K562 (cell line): ENCODE measurements around the gene NDUFV2. TPM values are rescaled to one million over a fixed set of nuclear protein-coding genes. Genes with fewer than 3 reads are reported as not detected.

ENCODE experiments used
- BCOR ChIP-seq: fragments of 450-650 bp; IDR thresholded peaks from 2 replicates; pipeline ENCODE4 v1.6.1; 2016
- BDP1 ChIP-seq: IDR thresholded peaks from 3 replicates; pipeline ENCODE4 v1.6.1; 2011; ENCODE audit not compliant: insufficient read length, insufficient read depth
- BMI1 ChIP-seq: fragments of 150-350 bp; IDR thresholded peaks from 2 replicates; pipeline ENCODE4 v1.6.1; 2014; ENCODE audit warnings: low read length
- CBX3 ChIP-seq, 2 experiments: IDR thresholded peaks; 1 replicate in 1 of 2; 2 replicates in 1 of 2; pipeline ENCODE4 v1.6.1; 2012; ENCODE audit warnings: inconsistent platforms in 2 of 2, low read length in 2 of 2, borderline replicate concordance in 1 of 2, control low read depth in 1 of 2
- GATAD2A ChIP-seq: fragments of 450-650 bp; IDR thresholded peaks from 2 replicates; pipeline ENCODE4 v1.6.1; 2017
- GTF2A2 ChIP-seq: IDR thresholded peaks from 2 replicates; pipeline ENCODE4 v1.6.1; 2016; ENCODE audit warnings: mild to moderate bottlenecking, missing genetic modification characterization, missing compliant biosample characterization
- KAT2B ChIP-seq: IDR thresholded peaks from one replicate; pipeline ENCODE4 v1.6.1; 2012; ENCODE audit warnings: low read depth, mild to moderate bottlenecking, control low read depth, inconsistent platforms, low read length, moderate library complexity
- PCBP2 ChIP-seq: fragments of 200-400 bp; formaldehyde crosslinking; IDR thresholded peaks from 2 replicates; pipeline ENCODE4 v1.6.1; 2018; ENCODE audit warnings: low read length, low read depth, mild to moderate bottlenecking, moderate library complexity; ENCODE audit not compliant: poor library complexity, severe bottlenecking
- POLR2B ChIP-seq: fragments of 450-650 bp; IDR thresholded peaks from 2 replicates; pipeline ENCODE4 v1.6.1; 2018; ENCODE audit warnings: low read depth; ENCODE audit not compliant: partially characterized antibody
- SPI1 ChIP-seq: IDR thresholded peaks from 2 replicates; pipeline ENCODE4 v1.6.1; 2011; ENCODE audit warnings: low read depth, low read length, control low read depth, borderline replicate concordance
- TCF3 ChIP-seq: sonication (generic); formaldehyde crosslinking; IDR thresholded peaks from 2 replicates; pipeline ENCODE4 v1.4.0; 2020; ENCODE audit warnings: mild to moderate bottlenecking, missing genetic modification reagents
- XRCC5 ChIP-seq: fragments of 200-400 bp; formaldehyde crosslinking; IDR thresholded peaks from 2 replicates; pipeline ENCODE4 v1.6.1; 2017; ENCODE audit warnings: low read depth, mild to moderate bottlenecking, low read length
- ZNF212 ChIP-seq: fragments of 450-650 bp; formaldehyde crosslinking; IDR thresholded peaks from 2 replicates; pipeline ENCODE4 v1.4.0; 2020; ENCODE audit warnings: mild to moderate bottlenecking
- ZNF23 ChIP-seq: fragments of 250-450 bp; sonication (Bioruptor Pico); IDR thresholded peaks from 2 replicates; pipeline ENCODE4 v1.4.0; 2020; ENCODE audit warnings: mild to moderate bottlenecking
- ZNF695 ChIP-seq: fragments of 450-650 bp; formaldehyde crosslinking; IDR thresholded peaks from 2 replicates; pipeline ENCODE4 v1.4.0; 2020; ENCODE audit warnings: mild to moderate bottlenecking, moderate library complexity
- ZNF75A ChIP-seq: fragments of 450-650 bp; formaldehyde crosslinking; IDR thresholded peaks from 2 replicates; pipeline ENCODE4 v1.4.0; 2020; ENCODE audit warnings: mild to moderate bottlenecking
- ZNF764 ChIP-seq: fragments of 250-450 bp; sonication (Bioruptor Pico); IDR thresholded peaks from 2 replicates; pipeline ENCODE4 v1.4.0; 2020; ENCODE audit warnings: low read depth, mild to moderate bottlenecking, moderate library complexity
- ZNF830 ChIP-seq: fragments of 250-450 bp; sonication (Bioruptor Pico); IDR thresholded peaks from 2 replicates; pipeline ENCODE4 v1.5.0; 2021; ENCODE audit warnings: mild to moderate bottlenecking
- polyA plus RNA-seq, 8 experiments: library from polyadenylated mRNA; depleted of rRNA in 4 of 8; stranded (reverse) in 5 of 8; unstranded in 3 of 8; fragments of >200 nt; fragmentation: Nextera tagmentation in 2 of 8; fragmentation: Illumina TruSeq in 1 of 8; extraction: Ambion mirVana in 2 of 8; extraction: Trizol in 1 of 8; gene quantifications; 2 replicates each; pipeline versions ENCODE4 v1.2.1 to v1.2.3, GENCODE V29; 2011 to 2014; ENCODE audit warnings: inconsistent platforms in 1 of 8, missing spikeins in 1 of 8
- total RNA-seq, 7 experiments: library from RNA; depleted of rRNA in 6 of 7; stranded (reverse); fragments of >200 nt in 6 of 7; fragmentation: Illumina TruSeq in 2 of 7; extraction: Trizol in 2 of 7; gene quantifications; 2 replicates each; pipeline versions ENCODE4 v1.2.1 to v1.2.3, GENCODE V29; 2011 to 2021; ENCODE audit warnings: low replicate concordance in 1 of 7
- TF ChIP-seq, protein P1 (sequence below): fragments of 250-450 bp; sonication (Bioruptor Pico); IDR thresholded peaks from 2 replicates; pipeline ENCODE4 v1.8.0; 2022; ENCODE audit warnings: moderate library complexity, mild to moderate bottlenecking, inconsistent platforms
- TF ChIP-seq, protein P2 (sequence below): fragments of 250-450 bp; sonication (Bioruptor Pico); IDR thresholded peaks from 2 replicates; pipeline ENCODE4 v1.5.0; 2021; ENCODE audit warnings: mild to moderate bottlenecking, borderline replicate concordance
- TF ChIP-seq, protein P3 (sequence below), 3 experiments: fragments of 200-800 bp in 1 of 3; sonication (Bioruptor generic) in 1 of 3; sonication (generic) in 1 of 3; formaldehyde crosslinking in 1 of 3; IDR thresholded peaks; 2 replicates each; pipeline versions ENCODE4 v1.6.1 to v1.8.0; 2016 to 2022; ENCODE audit warnings: mild to moderate bottlenecking in 2 of 3, missing compliant biosample characterization in 2 of 3, missing genetic modification characterization in 2 of 3, missing genetic modification reagents in 1 of 3
- TF ChIP-seq, protein P4 (sequence below): fragments of 450-650 bp; formaldehyde crosslinking; IDR thresholded peaks from 2 replicates; pipeline ENCODE4 v1.4.0; 2022; ENCODE audit warnings: missing genetic modification characterization
- TF ChIP-seq, protein P5 (sequence below): IDR thresholded peaks from 2 replicates; pipeline ENCODE4 v1.6.1; 2011; ENCODE audit not compliant: insufficient read length; ENCODE audit errors: extremely low read depth

The NDUFV2 gene
- total and polyA plus RNA-seq, 9 of the 15 experiments (the other 6 are each of a cell fraction or from before 2014, with no cell fraction given), result 213 to 550 (median 384) TPM

DNA sequence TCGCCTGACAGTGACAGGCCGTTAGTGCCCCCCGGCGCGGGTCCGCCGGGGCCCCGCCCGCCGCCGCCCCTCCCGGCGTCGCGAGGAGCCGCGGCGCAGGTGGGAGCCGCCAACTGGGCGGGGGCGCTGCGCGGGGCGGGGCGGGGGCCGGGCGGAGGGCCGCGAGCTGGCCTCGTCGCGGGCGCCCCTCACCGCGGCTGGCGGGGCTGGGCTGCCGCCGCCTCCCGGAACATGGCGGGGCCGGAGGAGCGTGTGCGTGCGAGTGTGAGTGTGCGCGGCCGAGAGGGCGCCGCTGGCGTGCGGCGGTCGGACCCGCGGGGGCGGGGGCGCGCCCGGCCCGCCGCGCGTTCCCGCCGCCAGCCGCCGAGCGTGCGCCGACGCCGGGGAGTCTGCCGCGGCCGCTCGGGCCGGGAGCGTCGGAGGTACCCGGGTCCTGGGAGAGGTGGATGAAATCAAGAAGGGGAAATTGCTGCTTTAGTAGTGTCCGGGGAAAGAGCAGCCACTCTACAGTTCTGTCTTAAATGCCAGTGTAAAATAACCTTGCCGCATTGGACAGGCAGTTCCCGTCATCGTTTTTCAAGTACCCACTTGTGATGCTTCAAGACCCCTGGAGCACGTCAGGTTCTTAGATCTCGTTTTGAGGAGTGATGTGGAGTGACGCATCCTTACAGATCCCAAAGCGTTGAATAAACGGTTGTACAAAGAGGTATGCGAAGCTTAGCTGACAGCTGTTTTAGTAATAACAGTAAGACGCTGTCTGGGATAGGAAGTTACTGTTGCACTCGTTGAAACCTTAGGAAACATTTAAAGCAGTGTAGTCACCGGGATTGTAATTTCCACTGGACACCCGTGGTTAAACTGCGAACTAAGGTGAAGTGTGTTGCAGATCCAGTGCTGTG is 34.9 kb downstream of the NDUFV2 start (continued):
- no peak for TF ChIP-seq ZNF695 (CRISPR knock-in tag)
- TF ChIP-seq, protein P1, sequence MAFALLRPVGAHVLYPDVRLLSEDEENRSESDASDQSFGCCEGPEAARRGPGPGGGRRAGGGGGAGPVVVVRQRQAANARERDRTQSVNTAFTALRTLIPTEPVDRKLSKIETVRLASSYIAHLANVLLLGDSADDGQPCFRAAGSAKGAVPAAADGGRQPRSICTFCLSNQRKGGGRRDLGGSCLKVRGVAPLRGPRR (CRISPR knock-in tag), result no peak
- TF ChIP-seq XRCC5, result no peak
- no peak for TF ChIP-seq ZNF212 (CRISPR knock-in tag)
- no peak for TF ChIP-seq BMI1
- TF ChIP-seq POLR2B, result no peak
- no peak for TF ChIP-seq SPI1
- no peak for TF ChIP-seq ZNF830 (CRISPR knock-in tag)
- no peak for TF ChIP-seq GTF2A2 (tag)
- TF ChIP-seq GATAD2A, result no peak
- TF ChIP-seq BCOR, result no peak
- TF ChIP-seq, protein P2, sequence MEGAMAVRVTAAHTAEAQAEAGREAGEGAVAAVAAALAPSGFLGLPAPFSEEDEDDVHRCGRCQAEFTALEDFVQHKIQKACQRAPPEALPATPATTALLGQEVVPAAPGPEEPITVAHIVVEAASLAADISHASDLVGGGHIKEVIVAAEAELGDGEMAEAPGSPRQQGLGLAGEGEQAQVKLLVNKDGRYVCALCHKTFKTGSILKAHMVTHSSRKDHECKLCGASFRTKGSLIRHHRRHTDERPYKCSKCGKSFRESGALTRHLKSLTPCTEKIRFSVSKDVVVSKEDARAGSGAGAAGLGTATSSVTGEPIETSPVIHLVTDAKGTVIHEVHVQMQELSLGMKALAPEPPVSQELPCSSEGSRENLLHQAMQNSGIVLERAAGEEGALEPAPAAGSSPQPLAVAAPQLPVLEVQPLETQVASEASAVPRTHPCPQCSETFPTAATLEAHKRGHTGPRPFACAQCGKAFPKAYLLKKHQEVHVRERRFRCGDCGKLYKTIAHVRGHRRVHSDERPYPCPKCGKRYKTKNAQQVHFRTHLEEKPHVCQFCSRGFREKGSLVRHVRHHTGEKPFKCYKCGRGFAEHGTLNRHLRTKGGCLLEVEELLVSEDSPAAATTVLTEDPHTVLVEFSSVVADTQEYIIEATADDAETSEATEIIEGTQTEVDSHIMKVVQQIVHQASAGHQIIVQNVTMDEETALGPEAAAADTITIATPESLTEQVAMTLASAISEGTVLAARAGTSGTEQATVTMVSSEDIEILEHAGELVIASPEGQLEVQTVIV, result no peak
- TF ChIP-seq PCBP2, result no peak
- TF ChIP-seq CBX3 (IDR thresholded peaks at IDR 0.05; ENCODE audit: borderline replicate concordance in 1 of 2, low read length in 2 of 2), result no peak
- TF ChIP-seq, protein P3, sequence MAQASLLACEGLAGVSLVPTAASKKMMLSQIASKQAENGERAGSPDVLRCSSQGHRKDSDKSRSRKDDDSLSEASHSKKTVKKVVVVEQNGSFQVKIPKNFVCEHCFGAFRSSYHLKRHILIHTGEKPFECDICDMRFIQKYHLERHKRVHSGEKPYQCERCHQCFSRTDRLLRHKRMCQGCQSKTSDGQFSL (CRISPR knock-in tag; IDR thresholded peaks at IDR 0.05), result 0 out of 2 replicates have a peak, but pooled peaks have one; percentile 55
- TF ChIP-seq, protein P3 (tag; IDR thresholded peaks at IDR 0.05), result no peak
- no peak for TF ChIP-seq BDP1
- no peak for TF ChIP-seq ZNF23
- TF ChIP-seq, protein P4, sequence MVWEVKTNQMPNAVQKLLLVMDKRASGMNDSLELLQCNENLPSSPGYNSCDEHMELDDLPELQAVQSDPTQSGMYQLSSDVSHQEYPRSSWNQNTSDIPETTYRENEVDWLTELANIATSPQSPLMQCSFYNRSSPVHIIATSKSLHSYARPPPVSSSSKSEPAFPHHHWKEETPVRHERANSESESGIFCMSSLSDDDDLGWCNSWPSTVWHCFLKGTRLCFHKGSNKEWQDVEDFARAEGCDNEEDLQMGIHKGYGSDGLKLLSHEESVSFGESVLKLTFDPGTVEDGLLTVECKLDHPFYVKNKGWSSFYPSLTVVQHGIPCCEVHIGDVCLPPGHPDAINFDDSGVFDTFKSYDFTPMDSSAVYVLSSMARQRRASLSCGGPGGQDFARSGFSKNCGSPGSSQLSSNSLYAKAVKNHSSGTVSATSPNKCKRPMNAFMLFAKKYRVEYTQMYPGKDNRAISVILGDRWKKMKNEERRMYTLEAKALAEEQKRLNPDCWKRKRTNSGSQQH (CRISPR knock-in tag), result no peak
- TF ChIP-seq KAT2B, result no peak
- no peak for TF ChIP-seq ZNF75A
- TF ChIP-seq TCF3 (CRISPR knock-in tag), result no peak
- TF ChIP-seq, protein P5, sequence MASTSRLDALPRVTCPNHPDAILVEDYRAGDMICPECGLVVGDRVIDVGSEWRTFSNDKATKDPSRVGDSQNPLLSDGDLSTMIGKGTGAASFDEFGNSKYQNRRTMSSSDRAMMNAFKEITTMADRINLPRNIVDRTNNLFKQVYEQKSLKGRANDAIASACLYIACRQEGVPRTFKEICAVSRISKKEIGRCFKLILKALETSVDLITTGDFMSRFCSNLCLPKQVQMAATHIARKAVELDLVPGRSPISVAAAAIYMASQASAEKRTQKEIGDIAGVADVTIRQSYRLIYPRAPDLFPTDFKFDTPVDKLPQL, result no peak
- no peak for TF ChIP-seq ZNF764 (CRISPR knock-in tag)
